AG09319 (cell line): ENCODE results near the gene HLA-DMA.

Experiments
- DNase-seq: peaks from one replicate; pipeline ENCODE4 v3.0.0-alpha.2; 2010; ENCODE audit warnings: low read depth; ENCODE audit errors: extremely low read depth
- TF ChIP-seq, protein P1 (sequence below): IDR thresholded peaks from 2 replicates; pipeline ENCODE4 v1.5.1; 2011; ENCODE audit warnings: low read depth, mild to moderate bottlenecking, inconsistent platforms, low read length, moderate library complexity

Gene HLA-DMA

DNA sequence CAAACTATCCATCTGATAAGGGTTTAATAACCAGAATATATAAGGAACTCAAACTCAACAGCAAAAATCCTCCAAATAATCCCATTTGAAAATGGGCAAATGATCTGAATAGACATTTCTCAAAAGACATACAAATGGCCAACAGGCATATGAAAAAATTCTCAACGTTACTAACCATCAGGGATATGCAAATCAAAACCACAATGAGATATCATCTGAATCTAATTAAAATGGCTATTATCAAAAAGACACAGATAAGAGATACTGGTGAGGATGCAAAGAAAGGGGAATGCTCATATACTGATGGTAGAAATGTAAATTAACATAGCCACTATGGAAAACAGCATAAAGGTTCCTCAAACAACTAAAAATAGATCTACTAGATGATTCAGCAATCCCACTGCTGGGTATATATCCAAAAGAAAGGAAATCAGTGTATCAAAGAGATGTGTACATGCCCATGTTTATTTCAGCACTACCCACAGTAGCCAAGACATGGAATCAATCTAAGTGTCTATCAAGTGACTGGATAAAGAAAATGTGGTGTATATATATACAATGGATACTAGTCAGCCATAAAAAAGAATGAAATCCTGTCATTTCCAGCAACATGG, 9.4 kb upstream of the HLA-DMA start:
- TF ChIP-seq, protein P1, sequence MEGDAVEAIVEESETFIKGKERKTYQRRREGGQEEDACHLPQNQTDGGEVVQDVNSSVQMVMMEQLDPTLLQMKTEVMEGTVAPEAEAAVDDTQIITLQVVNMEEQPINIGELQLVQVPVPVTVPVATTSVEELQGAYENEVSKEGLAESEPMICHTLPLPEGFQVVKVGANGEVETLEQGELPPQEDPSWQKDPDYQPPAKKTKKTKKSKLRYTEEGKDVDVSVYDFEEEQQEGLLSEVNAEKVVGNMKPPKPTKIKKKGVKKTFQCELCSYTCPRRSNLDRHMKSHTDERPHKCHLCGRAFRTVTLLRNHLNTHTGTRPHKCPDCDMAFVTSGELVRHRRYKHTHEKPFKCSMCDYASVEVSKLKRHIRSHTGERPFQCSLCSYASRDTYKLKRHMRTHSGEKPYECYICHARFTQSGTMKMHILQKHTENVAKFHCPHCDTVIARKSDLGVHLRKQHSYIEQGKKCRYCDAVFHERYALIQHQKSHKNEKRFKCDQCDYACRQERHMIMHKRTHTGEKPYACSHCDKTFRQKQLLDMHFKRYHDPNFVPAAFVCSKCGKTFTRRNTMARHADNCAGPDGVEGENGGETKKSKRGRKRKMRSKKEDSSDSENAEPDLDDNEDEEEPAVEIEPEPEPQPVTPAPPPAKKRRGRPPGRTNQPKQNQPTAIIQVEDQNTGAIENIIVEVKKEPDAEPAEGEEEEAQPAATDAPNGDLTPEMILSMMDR, result no peak
- DNase-seq, result no peak

DNA sequence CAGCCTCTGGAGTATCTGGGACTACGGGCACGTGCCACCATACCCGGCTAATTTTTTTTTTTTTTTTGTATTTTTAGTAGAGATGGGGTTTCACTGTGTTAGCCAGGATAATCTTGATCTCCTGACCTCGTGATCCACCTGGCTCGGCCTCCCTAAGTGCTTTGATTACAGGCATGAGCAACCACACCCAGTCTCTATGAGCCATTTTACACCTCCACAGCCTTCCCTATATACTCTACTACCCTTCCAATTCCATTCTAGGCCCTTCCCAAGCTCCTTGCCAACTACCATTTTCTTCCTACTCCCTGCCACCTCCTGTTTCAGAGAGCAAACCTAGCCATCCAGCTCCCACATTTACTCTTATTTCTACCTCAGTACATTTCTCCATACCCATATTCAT, 7.7 kb upstream of the HLA-DMA start:
- DNase-seq, result no peak
- TF ChIP-seq, protein P1, result no peak

DNA sequence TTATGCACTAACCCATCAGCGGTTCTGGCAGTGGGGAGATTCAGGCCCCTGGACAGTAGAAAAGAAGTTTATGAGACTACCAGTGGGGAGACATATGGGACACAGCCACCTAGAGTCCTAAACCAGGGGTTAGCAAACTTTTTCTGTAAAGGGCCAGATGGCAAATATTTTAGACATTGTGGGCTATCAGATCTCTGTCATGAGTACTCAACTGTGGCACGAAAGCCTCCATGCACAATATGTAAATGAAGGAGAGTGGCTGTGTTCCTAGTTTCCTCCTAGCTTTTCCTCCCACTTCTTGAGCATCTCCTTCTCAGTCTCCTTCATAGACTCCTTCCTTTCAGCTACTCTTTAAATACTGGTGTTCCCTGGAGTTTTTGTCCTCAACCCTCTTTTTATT, 3.3 kb upstream of the HLA-DMA start:
- TF ChIP-seq, protein P1, result no peak
- DNase-seq, result no peak

DNA sequence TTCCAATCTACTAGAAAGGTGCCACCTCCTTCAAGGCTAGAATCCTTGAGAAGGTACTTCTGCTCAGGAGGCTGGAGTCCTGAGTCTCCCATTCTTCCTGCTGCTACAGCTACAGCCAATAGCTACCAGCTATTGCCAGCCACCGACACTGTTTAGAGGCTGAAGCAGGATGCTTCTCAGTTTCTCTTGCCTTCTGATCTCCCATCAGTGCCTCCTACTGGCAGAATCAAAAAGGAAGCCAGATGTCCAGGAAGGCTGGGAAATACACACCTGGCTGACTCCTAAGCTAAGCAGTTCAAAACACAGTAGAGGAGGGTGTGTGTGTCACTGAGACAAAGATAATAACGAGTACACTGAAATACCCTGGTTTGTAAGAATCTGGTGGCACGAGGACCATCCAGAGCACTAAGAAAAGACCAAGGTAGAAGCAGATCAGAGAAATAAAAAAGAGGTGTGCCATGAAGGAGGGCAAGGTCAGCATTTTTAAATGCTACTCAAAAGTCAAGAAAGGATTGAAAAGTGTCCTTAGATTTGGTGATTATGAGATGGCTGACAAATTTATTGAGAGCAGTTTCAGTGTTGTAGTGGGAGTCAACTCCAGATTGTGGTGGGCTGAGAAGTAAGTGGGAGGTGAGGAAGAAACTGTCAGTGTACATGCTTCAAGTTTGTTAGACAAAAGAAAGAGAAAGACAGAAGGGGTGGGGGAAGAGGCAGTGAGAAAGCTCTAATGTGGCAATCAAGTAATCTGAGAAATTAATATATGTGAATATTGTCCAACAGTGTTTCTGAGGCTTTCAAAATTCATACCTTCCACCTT, 2.3 kb upstream of the HLA-DMA start:
- DNase-seq, result no peak

DNA sequence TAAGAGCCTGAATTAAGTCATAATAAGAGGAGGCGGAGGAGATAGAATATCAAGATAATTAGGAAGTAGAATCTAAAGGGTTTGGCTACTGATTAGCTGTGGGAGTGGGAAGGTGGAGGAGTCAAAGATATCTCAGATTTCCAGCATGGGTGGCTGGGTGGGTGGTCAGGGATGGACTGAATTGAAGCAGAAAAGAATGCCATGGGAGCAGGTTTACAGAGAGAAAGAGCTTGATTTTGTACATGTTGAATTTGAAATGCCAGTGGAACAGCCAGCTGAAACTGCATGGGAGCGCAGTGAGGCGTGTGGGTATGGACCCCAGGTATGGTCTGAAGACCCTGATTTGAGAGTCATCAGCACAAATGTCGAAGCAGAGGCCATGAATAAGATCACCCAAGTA, 1.4 kb upstream of the HLA-DMA start:
- DNase-seq, result no peak
- TF ChIP-seq, protein P1, result no peak

More for the DNA sequence above, 2.3 kb upstream of the HLA-DMA start:
- TF ChIP-seq, protein P1, result peak; percentile 28

DNA sequence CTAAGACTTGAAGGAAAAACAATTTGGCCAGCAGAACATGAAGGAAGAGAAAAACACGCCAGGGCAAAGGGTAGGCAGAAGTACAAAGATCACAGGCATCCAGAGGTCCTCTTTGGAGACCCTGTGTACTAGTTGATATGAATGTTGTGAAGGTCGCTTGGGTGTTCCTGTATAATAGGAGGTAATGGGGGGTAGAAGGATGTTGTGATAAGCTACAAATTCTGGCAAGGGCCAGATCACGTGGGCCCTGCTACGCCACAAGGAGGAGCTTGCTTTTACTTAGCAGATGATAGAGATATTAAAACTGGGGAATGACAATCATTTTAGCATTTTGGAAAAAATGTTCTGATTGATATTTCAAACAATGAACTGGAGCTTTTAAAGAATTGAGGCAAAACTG, 878 bp upstream of the HLA-DMA start:
- no peak for DNase-seq

DNA sequence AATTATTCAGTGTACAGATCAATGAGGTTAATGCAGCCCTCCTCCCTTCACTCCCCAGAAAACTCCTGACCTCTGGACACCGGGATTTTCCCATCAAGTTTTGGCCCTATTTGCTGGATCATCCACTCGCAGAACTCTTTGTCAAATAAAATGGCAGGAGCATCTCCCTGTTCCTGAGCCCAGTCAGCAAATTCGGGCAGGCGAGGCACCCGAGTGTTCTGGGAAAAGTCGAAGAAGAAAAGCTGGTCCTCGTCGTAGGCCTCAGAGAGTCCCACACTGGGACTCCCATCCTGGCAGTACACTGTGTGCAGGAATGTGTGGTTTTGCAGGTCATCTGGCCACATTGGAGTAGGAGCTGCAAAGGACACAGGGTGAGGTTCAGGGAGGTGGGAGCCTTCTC, 2.4 kb downstream of the HLA-DMA start:
- TF ChIP-seq, protein P1, result no peak
- DNase-seq, result no peak

More for the DNA sequence above, 878 bp upstream of the HLA-DMA start:
- TF ChIP-seq, protein P1, result no peak
